Measurements from ENCODE around the gene ZNF197. TPM values are rescaled to one million over a fixed set of nuclear protein-coding genes. Genes with fewer than 3 reads are reported as not detected.

Gene ZNF197
- total and polyA plus RNA-seq, 2 donors (not counting 3 experiments of a cell fraction or from before 2014, with no cell fraction given): 2.9 to 6.4 TPM

DNA sequence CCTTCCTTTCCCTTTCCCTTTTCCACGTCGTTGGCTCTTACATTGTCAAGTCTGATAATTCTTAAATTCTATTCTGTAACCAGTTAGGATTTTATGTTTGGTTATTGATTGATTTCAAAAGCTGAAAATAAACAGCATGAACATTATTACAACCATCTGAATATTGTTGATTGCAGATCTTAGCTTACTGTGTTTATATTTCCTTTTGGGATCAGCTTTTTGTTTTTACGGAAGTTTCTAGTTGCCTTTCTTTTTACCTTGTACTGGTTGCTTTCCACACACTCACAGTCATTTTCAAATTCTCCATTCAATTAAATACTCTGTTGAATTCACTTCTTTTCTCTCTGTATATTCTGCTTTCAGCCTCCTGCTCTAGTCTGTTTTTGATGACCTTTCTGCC lies 40.3 kb downstream of the ZNF197 start:
- H3K36me3 ChIP-seq (ENCODE audit: control insufficient read depth in 2 of 2, extremely low read depth in 1 of 2, insufficient read depth in 2 of 2, low read length in 2 of 2): peaks cover 0 to 2% of the 10 kb centered on the region in 2 experiments
- H3K27ac ChIP-seq (ENCODE audit: insufficient read depth, low read depth, low read length): no peak overlapping the region
- no peaks in the 10 kb centered on the region for H3K79me2 ChIP-seq (ENCODE audit: control insufficient read depth, insufficient read depth, low read length)
- no peaks in the 10 kb centered on the region for H3K27me3 ChIP-seq (ENCODE audit: control insufficient read depth in 2 of 2, insufficient read depth in 2 of 2, low read length in 2 of 2)
- CTCF ChIA-PET: no interaction called here
- intact Hi-C loops (cut with micrococcal nuclease): no loop called here
- DNase-seq (ENCODE audit: low read depth, low spot score) (no peak), FAIRE-seq (no peak)
- no TSS peak for BruUV-seq (replicated peaks)
- no peak overlapping the region for H2AFZ ChIP-seq (ENCODE audit: low read depth, low read length)
- dilution Hi-C loops (cut with MboI; ENCODE audit: extremely low pct_ligation_motif_present, low sequenced_read_pairs): no loop called here
- POLR2A ChIA-PET: no interaction called here
- H4K20me1 ChIP-seq (replicated peaks; ENCODE audit: control insufficient read depth, extremely low read depth, insufficient read depth, low read length): no peaks in the 10 kb centered on the region
- H3K9me3 ChIP-seq (replicated peaks; ENCODE audit: control insufficient read depth, insufficient read depth, low read length): peaks cover 2% of the 10 kb centered on the region
- no peak overlapping the region for H3K4me2 ChIP-seq (ENCODE audit: insufficient read depth, low read length)
- H3K4me1 ChIP-seq (ENCODE audit: control insufficient read depth, extremely low read depth, insufficient read depth, low read length): no peaks in the 10 kb centered on the region
- H3K9ac ChIP-seq (replicated peaks; ENCODE audit: extremely low read depth, insufficient read depth, low read length): no peak overlapping the region
- no peaks in the 10 kb centered on the region for H3K9me1 ChIP-seq (replicated peaks; ENCODE audit: control insufficient read depth, extremely low read depth, insufficient read depth, low read length)
- TF ChIP-seq FOS (IDR thresholded peaks at IDR 0.05; ENCODE audit: borderline replicate concordance, insufficient read depth, low read length) (no peak), EZH2 (IDR thresholded peaks at IDR 0.05; ENCODE audit: borderline replicate concordance, low read depth, low read length, severe bottlenecking) (no peak), JUN (IDR thresholded peaks at IDR 0.05; ENCODE audit: borderline replicate concordance, insufficient read depth, insufficient read length, low read depth) (no peak), POLR2A (IDR thresholded peaks at IDR 0.05; ENCODE audit: low read depth, low read length) (no peak), GATA2 (IDR thresholded peaks at IDR 0.05; ENCODE audit: insufficient read depth, insufficient read length, low read depth, low read length) (no peak), MYC (IDR thresholded peaks at IDR 0.05; ENCODE audit: low read depth, low read length) (no peak), POLR2AphosphoS5 (IDR thresholded peaks at IDR 0.05; ENCODE audit: insufficient read depth, low read depth, low read length) (no peak), CTCF (IDR thresholded peaks at IDR 0.05; ENCODE audit: extremely low read depth in 1 of 2, insufficient read depth in 1 of 2, low read depth in 1 of 2, low read length in 2 of 2) (no peak)
- TF ChIP-seq, protein P1, sequence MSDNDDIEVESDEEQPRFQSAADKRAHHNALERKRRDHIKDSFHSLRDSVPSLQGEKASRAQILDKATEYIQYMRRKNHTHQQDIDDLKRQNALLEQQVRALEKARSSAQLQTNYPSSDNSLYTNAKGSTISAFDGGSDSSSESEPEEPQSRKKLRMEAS (IDR thresholded peaks at IDR 0.05; ENCODE audit: insufficient read depth, insufficient read length): no peak
- no peak overlapping the region for H3K4me3 ChIP-seq (replicated peaks in 1 of 3; ENCODE audit: insufficient read depth in 1 of 3, low read depth in 1 of 3, low read length in 3 of 3)

Measured in endothelial cell of umbilical vein (primary cell).